SK-N-SH (cell line): ENCODE results near the gene TIMM22. TPM values are rescaled to one million over a fixed set of nuclear protein-coding genes. Genes with fewer than 3 reads are reported as not detected.
A peak's percentile ranks its signal among the peaks of the same experiment; 100 is the strongest.

Experiments
- CTCF ChIA-PET: fragments of 300-600, 350-600 bp; formaldehyde crosslinking; extraction: SDS; loops from one replicate; lab custom pipeline; 2021; lab: Yijun Ruan, JAX
- POLR2A ChIA-PET: fragments of 350-600 bp; sonication (Branson Sonifier 250); formaldehyde crosslinking; extraction: SDS; loops from one replicate; lab custom pipeline; 2020; ENCODE audit warnings: antibody characterized with exemption, inconsistent platforms; lab: Yijun Ruan, JAX
- DNase-seq: peaks from one replicate; pipeline ENCODE4 v3.0.0; 2012
- H2AFZ ChIP-seq: fragments of 200-600 bp; sonication (generic); 2 replicates; pipeline ENCODE4 v1.8.1; 2016; ENCODE audit warnings: antibody characterized with exemption, mild to moderate bottlenecking, low read depth
- H3F3A ChIP-seq: fragments of 200-600 bp; sonication (generic); replicated peaks from 2 replicates; pipeline ENCODE3; 2016; ENCODE audit warnings: antibody characterized with exemption, mild to moderate bottlenecking; ENCODE audit not compliant: insufficient read depth
- H3K27ac ChIP-seq, 2 experiments: fragments of 200-500 bp in 1 of 2; fragments of 200-600 bp in 1 of 2; sonication (Bioruptor generic) in 1 of 2; sonication (generic), shearing (Covaris generic) in 1 of 2; 2 replicates each; pipeline versions ENCODE4 v1.5.1 to v1.6.1; 2014 to 2016; ENCODE audit warnings: low read depth in 2 of 2, inconsistent platforms in 1 of 2, low read length in 1 of 2, mild to moderate bottlenecking in 1 of 2, mixed read lengths in 1 of 2
- H3K27me3 ChIP-seq: fragments of 200-600 bp; sonication (generic), shearing (Covaris generic); 2 replicates; pipeline ENCODE4 v1.6.1; 2016; ENCODE audit warnings: mixed run types; ENCODE audit not compliant: insufficient read depth
- H3K36me3 ChIP-seq, 2 experiments: fragments of 200-500 bp in 1 of 2; fragments of 200-600 bp in 1 of 2; sonication (Bioruptor generic) in 1 of 2; sonication (generic) in 1 of 2; replicated peaks in 1 of 2; 2 replicates each; pipeline versions ENCODE3 to v1.5.1; 2014 to 2016; ENCODE audit warnings: low read length in 1 of 2, mild to moderate bottlenecking in 1 of 2; ENCODE audit not compliant: insufficient read depth in 2 of 2, control insufficient read depth in 1 of 2
- H3K4me1 ChIP-seq, 2 experiments: fragments of 200-500 bp in 1 of 2; fragments of 200-600 bp in 1 of 2; sonication (Bioruptor generic) in 1 of 2; sonication (generic), shearing (Covaris generic) in 1 of 2; 2 replicates each; pipeline versions ENCODE4 v1.5.1 to v1.6.1; 2014 to 2016; ENCODE audit warnings: low read depth in 1 of 2, low read length in 1 of 2, mixed run types in 1 of 2; ENCODE audit not compliant: insufficient read depth in 2 of 2, control insufficient read depth in 1 of 2
- H3K4me2 ChIP-seq: fragments of 200-600 bp; sonication (generic), shearing (Covaris generic); 2 replicates; pipeline ENCODE4 v1.6.1; 2017; ENCODE audit warnings: mixed run types
- H3K4me3 ChIP-seq, 2 experiments: fragments of 200-500 bp in 1 of 2; fragments of 200-600 bp in 1 of 2; sonication (Bioruptor generic) in 1 of 2; sonication (generic), shearing (Covaris generic) in 1 of 2; 2 replicates each; pipeline versions ENCODE4 v1.5.1 to v1.8.1; 2014 to 2016; ENCODE audit warnings: low read depth in 2 of 2, inconsistent platforms in 1 of 2, low read length in 1 of 2, mild to moderate bottlenecking in 1 of 2, mixed read lengths in 1 of 2, moderate library complexity in 1 of 2
- H3K79me2 ChIP-seq: fragments of 200-600 bp; sonication (generic); 2 replicates; pipeline ENCODE4 v1.8.1; 2017; ENCODE audit warnings: mild to moderate bottlenecking; ENCODE audit not compliant: insufficient read depth
- H3K9ac ChIP-seq: fragments of 200-600 bp; sonication (generic); 2 replicates; pipeline ENCODE4 v1.6.1; 2017; ENCODE audit warnings: mixed run types
- H3K9me2 ChIP-seq: fragments of 200-600 bp; sonication (generic); 2 replicates; pipeline ENCODE4 v1.6.1; 2017; ENCODE audit warnings: mixed run types
- H3K9me3 ChIP-seq: fragments of 200-600 bp; sonication (generic); 2 replicates; pipeline ENCODE4 v1.6.1; 2017; ENCODE audit warnings: mixed run types, mild to moderate bottlenecking, moderate library complexity
- H4K20me1 ChIP-seq: fragments of 200-600 bp; sonication (generic); 2 replicates; pipeline ENCODE4 v1.6.1; 2017; ENCODE audit warnings: mild to moderate bottlenecking, mixed run types; ENCODE audit not compliant: insufficient read depth
- FOSL2 ChIP-seq: IDR thresholded peaks from 2 replicates; pipeline ENCODE4 v1.4.0; 2012; ENCODE audit warnings: low read depth, mild to moderate bottlenecking, moderate library complexity, borderline replicate concordance
- PBX3 ChIP-seq: IDR thresholded peaks from 2 replicates; pipeline ENCODE4; 2012
- POLR2AphosphoS5 ChIP-seq: IDR thresholded peaks from 2 replicates; pipeline ENCODE4 v1.6.1; 2012; ENCODE audit warnings: low read depth, low read length
- RAD21 ChIP-seq: IDR thresholded peaks from 2 replicates; pipeline ENCODE4 v1.6.1; 2012; ENCODE audit warnings: mild to moderate bottlenecking, low read length
- RCOR1 ChIP-seq: fragments of 150-350 bp; IDR thresholded peaks from 2 replicates; pipeline ENCODE4 v1.6.1; 2017; ENCODE audit warnings: antibody characterized with exemption, low read length
- RXRA ChIP-seq: IDR thresholded peaks from 2 replicates; pipeline ENCODE4 v1.4.0; 2012; ENCODE audit warnings: low read depth, mild to moderate bottlenecking, borderline replicate concordance
- TAF1 ChIP-seq: IDR thresholded peaks from 2 replicates; pipeline ENCODE4 v1.6.1; 2012; ENCODE audit warnings: low read depth, mild to moderate bottlenecking, low read length, moderate library complexity, borderline replicate concordance
- YY1 ChIP-seq: IDR thresholded peaks from 2 replicates; pipeline ENCODE4 v1.4.0; 2012; ENCODE audit warnings: low read depth, mild to moderate bottlenecking
- ZBTB33 ChIP-seq: IDR thresholded peaks from 2 replicates; pipeline ENCODE4 v1.4.0; 2012; ENCODE audit warnings: low read depth, borderline replicate concordance
- WGBS: methylation state at CpG from one replicate; pipeline ENCODE4 v1.1.6; 2017; ENCODE audit warnings: low lambda C conversion rate; 5-methylcytosine and 5-hydroxymethylcytosine counted together
- polyA plus RNA-seq, 3 experiments: library from polyadenylated mRNA; depleted of rRNA; stranded (reverse); fragments of >200 nt; gene quantifications; 2 replicates each; pipeline ENCODE4 v1.2.3, GENCODE V29; 2012
- TF ChIP-seq, protein P1 (sequence below): IDR thresholded peaks from 2 replicates; pipeline ENCODE4 v1.6.1; 2012; ENCODE audit warnings: mild to moderate bottlenecking, low read depth, low read length, moderate library complexity

Gene TIMM22
- polyA plus RNA-seq, 1 of the 3 experiments (the other 2 are of a cell fraction): 9.9 TPM

- Histone ChIP-seq H3K9ac (no peak overlapping the region), H3K4me1 (peaks cover 12 to 43% of the 10 kb centered on the region in 2 experiments; a peak in 3 of 4 replicates), H2AFZ (no peak overlapping the region), H3K79me2 (peaks cover 4% of the 10 kb centered on the region; the same call in 1 of the 2 replicates), H3K27me3 (no peaks in the 10 kb centered on the region), H3K9me2 (no peaks in the 10 kb centered on the region), H3K9me3 (no peaks in the 10 kb centered on the region), H3K4me3 (no peak overlapping the region)
- POLR2A ChIA-PET: no interaction called here
- 82% methylated on average over 11 of the region's 30 CpGs for WGBS
- TF ChIP-seq POLR2AphosphoS5 (peak; percentile 2; the same call in 1 of the 2 replicates), YY1 (no peak), FOSL2 (peak; percentile 37; the same call in 1 of the 2 replicates), PBX3 (peak; percentile 64), RAD21 (no peak), TAF1 (no peak), RCOR1 (no peak), RXRA (no peak), ZBTB33 (no peak)
- TF ChIP-seq, protein P1, sequence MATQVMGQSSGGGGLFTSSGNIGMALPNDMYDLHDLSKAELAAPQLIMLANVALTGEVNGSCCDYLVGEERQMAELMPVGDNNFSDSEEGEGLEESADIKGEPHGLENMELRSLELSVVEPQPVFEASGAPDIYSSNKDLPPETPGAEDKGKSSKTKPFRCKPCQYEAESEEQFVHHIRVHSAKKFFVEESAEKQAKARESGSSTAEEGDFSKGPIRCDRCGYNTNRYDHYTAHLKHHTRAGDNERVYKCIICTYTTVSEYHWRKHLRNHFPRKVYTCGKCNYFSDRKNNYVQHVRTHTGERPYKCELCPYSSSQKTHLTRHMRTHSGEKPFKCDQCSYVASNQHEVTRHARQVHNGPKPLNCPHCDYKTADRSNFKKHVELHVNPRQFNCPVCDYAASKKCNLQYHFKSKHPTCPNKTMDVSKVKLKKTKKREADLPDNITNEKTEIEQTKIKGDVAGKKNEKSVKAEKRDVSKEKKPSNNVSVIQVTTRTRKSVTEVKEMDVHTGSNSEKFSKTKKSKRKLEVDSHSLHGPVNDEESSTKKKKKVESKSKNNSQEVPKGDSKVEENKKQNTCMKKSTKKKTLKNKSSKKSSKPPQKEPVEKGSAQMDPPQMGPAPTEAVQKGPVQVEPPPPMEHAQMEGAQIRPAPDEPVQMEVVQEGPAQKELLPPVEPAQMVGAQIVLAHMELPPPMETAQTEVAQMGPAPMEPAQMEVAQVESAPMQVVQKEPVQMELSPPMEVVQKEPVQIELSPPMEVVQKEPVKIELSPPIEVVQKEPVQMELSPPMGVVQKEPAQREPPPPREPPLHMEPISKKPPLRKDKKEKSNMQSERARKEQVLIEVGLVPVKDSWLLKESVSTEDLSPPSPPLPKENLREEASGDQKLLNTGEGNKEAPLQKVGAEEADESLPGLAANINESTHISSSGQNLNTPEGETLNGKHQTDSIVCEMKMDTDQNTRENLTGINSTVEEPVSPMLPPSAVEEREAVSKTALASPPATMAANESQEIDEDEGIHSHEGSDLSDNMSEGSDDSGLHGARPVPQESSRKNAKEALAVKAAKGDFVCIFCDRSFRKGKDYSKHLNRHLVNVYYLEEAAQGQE: no peak
- TF ChIP-seq, all 33 proteins: peak for 3
- Histone ChIP-seq H4K20me1 (peaks cover 65% of the 10 kb centered on the region), H3F3A (peaks cover 45% of the 10 kb centered on the region), H3K27ac (peak overlapping the region in 1 of 2 experiments; percentile 84; a peak in 2 of 4 replicates), H3K4me2 (peak overlapping the region; percentile 58; the same call in 1 of the 2 replicates), H3K36me3 (peaks cover 39 to 69% of the 10 kb centered on the region in 2 experiments)
- DNase-seq: peak; percentile 22
- CTCF ChIA-PET: interaction anchor here (1.0 to 4.5 kb wide), 4 partner anchors 8 to 54 kb away, joined by 3 to 30 read pairs (median 6); partner anchors contain the start of gene TIMM22
These were observed 7.2 kb downstream of the TIMM22 start for GRCh38 chr17:1003972-1004768.
